GM12801 (cell line): ENCODE results near the gene DDX3X.

Experiments
- TF ChIP-seq, protein P1 (sequence below): IDR thresholded peaks from one replicate; pipeline ENCODE4 v1.5.1; 2011; ENCODE audit warnings: control low read depth; ENCODE audit not compliant: insufficient read length; ENCODE audit errors: extremely low read depth

Gene DDX3X

DNA sequence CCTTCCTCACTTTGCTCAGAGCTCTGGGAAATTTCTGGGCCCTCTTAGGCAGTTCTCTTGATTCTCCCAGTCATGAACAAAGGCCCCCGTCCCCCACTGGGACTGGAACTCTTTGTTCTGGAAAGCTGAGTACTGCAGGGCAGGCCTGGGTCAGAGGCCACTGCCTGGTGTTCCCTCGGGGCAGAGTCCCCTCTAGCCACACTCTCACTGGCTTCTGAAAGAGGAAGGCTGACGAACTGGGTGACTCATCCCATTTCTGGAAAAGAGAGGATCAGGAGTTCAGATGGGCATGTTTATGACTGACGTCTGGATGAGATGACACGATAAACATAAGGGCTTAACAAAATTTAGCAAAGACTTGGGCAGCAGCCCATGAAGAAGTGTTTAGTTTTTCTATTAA, 47.7 kb downstream of the DDX3X start:
- TF ChIP-seq, protein P1, sequence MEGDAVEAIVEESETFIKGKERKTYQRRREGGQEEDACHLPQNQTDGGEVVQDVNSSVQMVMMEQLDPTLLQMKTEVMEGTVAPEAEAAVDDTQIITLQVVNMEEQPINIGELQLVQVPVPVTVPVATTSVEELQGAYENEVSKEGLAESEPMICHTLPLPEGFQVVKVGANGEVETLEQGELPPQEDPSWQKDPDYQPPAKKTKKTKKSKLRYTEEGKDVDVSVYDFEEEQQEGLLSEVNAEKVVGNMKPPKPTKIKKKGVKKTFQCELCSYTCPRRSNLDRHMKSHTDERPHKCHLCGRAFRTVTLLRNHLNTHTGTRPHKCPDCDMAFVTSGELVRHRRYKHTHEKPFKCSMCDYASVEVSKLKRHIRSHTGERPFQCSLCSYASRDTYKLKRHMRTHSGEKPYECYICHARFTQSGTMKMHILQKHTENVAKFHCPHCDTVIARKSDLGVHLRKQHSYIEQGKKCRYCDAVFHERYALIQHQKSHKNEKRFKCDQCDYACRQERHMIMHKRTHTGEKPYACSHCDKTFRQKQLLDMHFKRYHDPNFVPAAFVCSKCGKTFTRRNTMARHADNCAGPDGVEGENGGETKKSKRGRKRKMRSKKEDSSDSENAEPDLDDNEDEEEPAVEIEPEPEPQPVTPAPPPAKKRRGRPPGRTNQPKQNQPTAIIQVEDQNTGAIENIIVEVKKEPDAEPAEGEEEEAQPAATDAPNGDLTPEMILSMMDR = no peak

GRCh38 chrX:41382714-41383645, 49.0 kb downstream of the DDX3X start:
- TF ChIP-seq, protein P1 = no peak

GRCh38 chrX:41384051-41384705, 50.2 kb downstream of the DDX3X start:
- TF ChIP-seq, protein P1 = no peak

GRCh38 chrX:41386222-41386990, 52.4 kb downstream of the DDX3X start:
- TF ChIP-seq, protein P1 = no peak

DNA sequence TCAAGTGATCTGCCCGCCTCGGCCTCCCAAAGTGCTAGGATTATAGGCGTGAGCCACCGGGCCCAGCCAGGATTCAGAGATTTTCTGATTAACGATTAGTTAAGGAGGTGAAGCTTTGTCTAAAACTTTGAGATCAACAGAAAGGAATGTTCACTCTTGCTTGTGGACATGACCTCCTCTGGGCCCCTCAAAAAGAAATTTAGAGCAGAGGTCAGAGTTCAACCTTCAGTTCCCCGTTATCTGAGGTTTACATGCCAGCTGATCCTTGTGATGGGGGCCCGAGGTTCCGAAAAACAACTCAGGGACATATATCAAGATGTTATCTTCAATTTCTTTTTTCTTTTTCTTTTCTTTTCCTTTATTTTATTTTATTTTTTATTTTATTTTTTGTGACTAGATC, 54.6 kb downstream of the DDX3X start:
- TF ChIP-seq, protein P1 = no peak

DNA sequence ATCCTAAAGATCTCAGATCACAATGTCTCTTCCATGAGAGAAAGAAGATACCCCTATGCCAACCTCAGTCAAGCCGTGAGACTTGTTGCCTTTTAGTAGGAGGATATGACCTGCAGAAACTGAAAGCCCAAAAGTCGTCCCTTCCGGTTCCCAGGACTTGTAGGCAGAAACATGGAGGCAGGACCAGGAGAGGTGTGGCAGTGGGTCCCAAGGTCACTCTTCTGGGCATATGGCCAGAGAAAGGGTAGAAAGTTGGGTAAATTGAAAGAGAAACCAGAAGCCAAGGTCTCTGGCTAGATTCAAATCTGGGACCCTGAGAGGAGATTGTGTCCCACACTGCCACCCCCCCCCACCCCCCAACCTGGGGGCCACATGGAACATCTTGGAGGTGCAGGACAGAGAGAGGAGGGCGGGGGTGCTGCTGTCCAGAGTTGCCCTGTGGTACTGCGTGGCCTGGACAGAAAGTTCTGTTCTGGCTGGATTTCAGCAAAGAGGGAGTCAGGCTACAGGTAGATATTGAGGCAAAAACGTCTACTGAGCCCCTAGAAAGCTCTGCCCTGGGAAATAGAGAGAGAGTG, 55.4 kb downstream of the DDX3X start:
- TF ChIP-seq, protein P1 = no peak

GRCh38 chrX:41391606-41392005, 57.6 kb downstream of the DDX3X start:
- TF ChIP-seq, protein P1 = no peak
